Spleen (tissue), 7 donors: Measurements from ENCODE around the gene TBCD.
A peak's percentile ranks its signal among the peaks of the same experiment; 100 is the strongest.

ENCODE experiments used
- POLR2A ChIP-seq, 3 donors: fragments of 450-650 bp; IDR thresholded peaks; one replicate each; pipeline ENCODE4 v1.5.1; 2017; ENCODE audit warnings: antibody characterized with exemption in 3 of 3, mild to moderate bottlenecking in 1 of 3
- TF ChIP-seq, protein P1 (sequence below), 11 experiments: fragments of 200-600 bp in 7 of 11; fragments of 450-650 bp in 4 of 11; sonication (generic) in 4 of 11; IDR thresholded peaks in 8 of 11; conservative IDR thresholded peaks in 3 of 11; 1 replicate in 7 of 11; 2 replicates in 4 of 11; pipeline versions ENCODE4 v1.4.0 to v1.8.0; 2016 to 2021; ENCODE audit warnings: antibody characterized with exemption in 11 of 11, inconsistent platforms in 4 of 11, mild to moderate bottlenecking in 1 of 11
- donor health status: DM: no; HTN: no; CAD: no; lungs with moderate emphysema.
- donor health status: DM: no; HTN: no; CAD: no.
- donor health status: DM: no; HTN: no; CAD: no.

GRCh38 chr17:82836823-82837357 is 85.0 kb downstream of the TBCD start:
- no peak for TF ChIP-seq POLR2A (IDR thresholded peaks at IDR 0.05)
- TF ChIP-seq, protein P1, sequence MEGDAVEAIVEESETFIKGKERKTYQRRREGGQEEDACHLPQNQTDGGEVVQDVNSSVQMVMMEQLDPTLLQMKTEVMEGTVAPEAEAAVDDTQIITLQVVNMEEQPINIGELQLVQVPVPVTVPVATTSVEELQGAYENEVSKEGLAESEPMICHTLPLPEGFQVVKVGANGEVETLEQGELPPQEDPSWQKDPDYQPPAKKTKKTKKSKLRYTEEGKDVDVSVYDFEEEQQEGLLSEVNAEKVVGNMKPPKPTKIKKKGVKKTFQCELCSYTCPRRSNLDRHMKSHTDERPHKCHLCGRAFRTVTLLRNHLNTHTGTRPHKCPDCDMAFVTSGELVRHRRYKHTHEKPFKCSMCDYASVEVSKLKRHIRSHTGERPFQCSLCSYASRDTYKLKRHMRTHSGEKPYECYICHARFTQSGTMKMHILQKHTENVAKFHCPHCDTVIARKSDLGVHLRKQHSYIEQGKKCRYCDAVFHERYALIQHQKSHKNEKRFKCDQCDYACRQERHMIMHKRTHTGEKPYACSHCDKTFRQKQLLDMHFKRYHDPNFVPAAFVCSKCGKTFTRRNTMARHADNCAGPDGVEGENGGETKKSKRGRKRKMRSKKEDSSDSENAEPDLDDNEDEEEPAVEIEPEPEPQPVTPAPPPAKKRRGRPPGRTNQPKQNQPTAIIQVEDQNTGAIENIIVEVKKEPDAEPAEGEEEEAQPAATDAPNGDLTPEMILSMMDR (IDR thresholded peaks at IDR 0.05 in 8 of 11, conservative IDR thresholded peaks at IDR 0.05 in 3 of 11): peak in 4 of 11 experiments; percentile 11 to 23 (median 18)
